GM19467 (cell line): Measurements from ENCODE around the gene ZNF549.

ENCODE experiments used
- ATAC-seq: cut with Tn5 transposase; IDR thresholded peaks from one replicate; pipeline ENCODE4 v1.9.1; 2021; ENCODE audit warnings: mild to moderate bottlenecking, moderate library complexity; ENCODE audit not compliant: unreplicated experiment

ZNF549 gene

DNA sequence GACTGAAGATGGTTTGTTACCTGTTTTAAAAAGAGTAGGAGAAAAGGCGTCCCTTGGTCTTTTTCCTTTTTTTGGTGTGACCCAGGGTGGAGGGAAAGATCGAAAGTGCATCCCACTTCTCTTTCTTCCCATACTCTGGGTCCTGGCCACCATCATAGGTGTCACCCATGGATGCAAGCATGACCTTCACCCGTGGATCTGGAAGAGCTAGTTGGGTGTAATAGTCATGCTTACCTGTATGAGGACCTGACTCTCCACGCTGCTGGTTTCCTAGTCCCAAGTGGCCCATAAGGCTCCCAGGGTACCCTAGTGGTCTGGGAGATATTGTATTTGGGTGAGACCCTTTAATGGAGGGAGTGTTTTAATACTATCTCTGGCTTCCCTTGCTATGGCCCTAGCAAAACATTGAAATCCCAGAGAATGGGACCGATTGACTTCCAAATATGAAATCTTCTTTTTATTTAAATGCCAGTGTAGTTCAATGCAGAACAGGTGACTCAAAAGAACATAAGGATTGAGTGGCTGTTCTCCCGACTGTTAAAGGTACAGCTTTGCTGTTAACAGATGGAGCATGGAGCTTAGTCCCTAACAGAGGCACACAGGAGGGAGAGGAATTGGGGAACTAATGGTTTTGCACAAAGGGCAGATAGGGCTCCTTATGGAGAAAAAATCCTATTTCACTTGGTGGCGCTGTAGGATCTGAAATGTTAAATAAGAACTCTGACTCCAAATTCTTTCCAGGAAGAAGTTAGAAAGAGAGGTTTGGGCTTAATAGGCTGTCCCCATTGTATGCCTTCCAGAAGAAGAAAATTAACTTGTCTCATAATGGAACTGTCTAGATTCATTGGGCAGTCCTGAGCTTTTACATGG lies 39.5 kb downstream of the ZNF549 start:
- ATAC-seq = no peak

DNA sequence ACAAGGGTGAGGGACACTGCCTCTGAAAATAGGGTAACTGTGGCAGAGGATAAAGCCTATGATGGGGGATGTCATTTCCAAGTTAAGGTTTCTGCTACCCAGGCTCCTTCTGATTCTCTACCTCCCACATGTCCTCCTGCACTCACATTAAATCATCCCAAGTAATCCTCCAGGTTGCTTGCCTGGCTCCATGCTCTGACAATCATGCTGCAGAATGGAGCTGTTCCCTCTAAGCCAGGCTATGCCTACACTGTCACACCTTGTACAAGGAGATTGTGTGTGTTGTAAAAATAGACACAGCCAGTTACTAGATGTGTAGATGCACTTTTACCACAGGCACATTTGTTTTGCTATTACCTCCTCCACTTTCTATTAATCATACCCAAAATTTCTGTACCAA lies 43.6 kb downstream of the ZNF549 start:
- no peak for ATAC-seq

GRCh38 chr19:57572415-57572947 lies 45.3 kb downstream of the ZNF549 start:
- no peak for ATAC-seq

- no peak for ATAC-seq
Measured at GRCh38 chr19:57576661-57577060, 49.5 kb downstream of the ZNF549 start.

GRCh38 chr19:57578487-57579205 lies 51.5 kb downstream of the ZNF549 start, which contains the start of gene ZNF416:
Gene ZNF416, minus strand, starts transcription at chr19:57578911. Its CDS starts 207 bp downstream, at chr19:57578704.
- peak; percentile 88 for ATAC-seq

- ATAC-seq = no peak
Measured at GRCh38 chr19:57583104-57583520, 56.0 kb downstream of the ZNF549 start.

- ATAC-seq = peak; percentile 69
Measured at GRCh38 chr19:57583521-57584416, 56.6 kb downstream of the ZNF549 start, which contains the start of gene ZIK1. Gene ZIK1, plus strand, starts transcription at chr19:57584145. Its CDS starts 212 bp downstream, at chr19:57584357.

- no peak for ATAC-seq
Measured at GRCh38 chr19:57587529-57587928, 60.4 kb downstream of the ZNF549 start.

- ATAC-seq = no peak
Measured at GRCh38 chr19:57599377-57599760, 72.2 kb downstream of the ZNF549 start.

- ATAC-seq = peak; percentile 93
Measured at GRCh38 chr19:57599761-57600383, 72.7 kb downstream of the ZNF549 start, which contains the start of gene ZNF530. Gene ZNF530, plus strand, starts transcription at chr19:57599885. Its CDS starts 4,461 bp downstream, at chr19:57604346.

- no peak for ATAC-seq
Measured at GRCh38 chr19:57606931-57607330, 79.8 kb downstream of the ZNF549 start.
